ENCODE data around the gene SF3B3. TPM values are rescaled to one million over a fixed set of nuclear protein-coding genes. Genes with fewer than 3 reads are reported as not detected.

The SF3B3 gene
- total and polyA plus RNA-seq, 4 experiments from 2014 or later = 105 to 291 (median 219) TPM

- POLR2A ChIA-PET (ENCODE audit: partially characterized antibody) = interaction anchor here (1.3 to 1.4 kb wide), 2 partner anchors 11 to 184 kb away, joined by 3 to 4 read pairs; no protein-coding TSS in a partner anchor
- H3K4me3 Mint-ChIP-seq = no peak overlapping the region
- DNase-seq = no peak
- Histone ChIP-seq H3K4me3 (ENCODE audit: low read length in 2 of 2) (no peak overlapping the region), H3K36me3 (ENCODE audit: insufficient read depth, low read length) (peaks cover 96% of the 10 kb centered on the region), H3K4me1 (ENCODE audit: insufficient read depth, low read length) (no peaks in the 10 kb centered on the region), H3K27me3 (ENCODE audit: insufficient read depth, low read length) (no peaks in the 10 kb centered on the region), H3K27ac (ENCODE audit: low read depth, low read length) (no peak overlapping the region), H3K9me3 (ENCODE audit: control insufficient read depth in 1 of 2, low read length in 2 of 2) (no peaks in the 10 kb centered on the region)
- no peaks in the 10 kb centered on the region for H3K9me3 Mint-ChIP-seq
- CTCF ChIA-PET (ENCODE audit: partially characterized antibody) = interaction anchor here (1.0 kb wide), 1 partner anchor 41 kb away, joined by 3 read pairs; no protein-coding TSS in a partner anchor
- peak overlapping the region in 1 of 7 donors; percentile 15 for H3K27ac Mint-ChIP-seq
- peaks cover 0 to 3% (median 0%) of the 10 kb centered on the region in 4 donors for H3K4me1 Mint-ChIP-seq
- intact Hi-C loops (cut with micrococcal nuclease) = no loop called here
- no peaks in the 10 kb centered on the region for H3K27me3 Mint-ChIP-seq
- peaks cover 65 to 92% of the 10 kb centered on the region in 2 donors for H3K36me3 Mint-ChIP-seq
Observed at GRCh38 chr16:70565053-70565452, 41.4 kb downstream of the SF3B3 start.

DNA sequence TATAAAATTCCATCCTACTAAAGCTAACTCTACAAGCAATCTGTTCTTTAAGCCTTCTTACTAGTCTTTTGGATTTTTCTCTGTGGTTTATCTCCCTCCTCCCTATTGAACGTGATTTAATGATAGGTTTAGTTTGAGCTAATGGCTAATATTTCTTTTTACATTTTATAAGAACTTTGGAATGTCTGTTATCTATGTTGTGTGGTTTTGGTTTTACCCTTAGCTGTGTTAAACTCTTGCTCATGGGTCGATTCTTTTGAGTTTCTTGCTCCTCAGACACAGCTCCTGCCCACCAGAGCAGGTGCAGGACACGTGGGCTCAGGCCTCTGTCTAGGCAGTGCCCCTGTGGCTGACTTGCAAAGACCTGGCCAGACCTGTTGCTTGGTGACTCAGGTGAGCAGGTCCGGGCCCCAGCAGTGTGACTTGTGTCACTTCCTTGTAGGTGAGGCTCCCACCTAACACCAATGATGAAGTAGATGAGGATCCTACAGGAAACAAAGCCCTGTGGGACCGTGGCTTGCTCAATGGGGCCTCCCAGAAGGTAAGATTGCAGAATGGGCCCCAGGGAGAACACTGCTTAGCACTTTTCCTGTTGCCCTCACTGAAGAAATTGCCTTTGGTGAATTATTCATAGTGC lies 45.1 kb downstream of the SF3B3 start:
- peaks cover 64 to 92% of the 10 kb centered on the region in 2 donors for H3K36me3 Mint-ChIP-seq
- H3K4me3 ChIP-seq (ENCODE audit: low read length in 2 of 2) = no peak overlapping the region
- ChIA-PET POLR2A (ENCODE audit: partially characterized antibody) (no interaction called here), CTCF (ENCODE audit: partially characterized antibody) (no interaction called here)
- peaks cover 4 to 9% (median 7%) of the 10 kb centered on the region in 4 donors for H3K4me1 Mint-ChIP-seq
- H3K4me1 ChIP-seq (ENCODE audit: insufficient read depth, low read length) = no peaks in the 10 kb centered on the region
- H3K27ac ChIP-seq (ENCODE audit: low read depth, low read length) = no peak overlapping the region
- H3K4me3 Mint-ChIP-seq = no peak overlapping the region
- peaks cover 95% of the 10 kb centered on the region for H3K36me3 ChIP-seq (ENCODE audit: insufficient read depth, low read length)
- H3K27me3 Mint-ChIP-seq = no peaks in the 10 kb centered on the region
- no peaks in the 10 kb centered on the region for H3K9me3 Mint-ChIP-seq
- no peak for DNase-seq
- intact Hi-C loops (cut with micrococcal nuclease) = no loop called here
- H3K27ac Mint-ChIP-seq = peak overlapping the region in 2 of 7 donors; percentile 27 to 57
- H3K27me3 ChIP-seq (ENCODE audit: insufficient read depth, low read length) = no peaks in the 10 kb centered on the region
- H3K9me3 ChIP-seq (ENCODE audit: control insufficient read depth in 1 of 2, low read length in 2 of 2) = no peaks in the 10 kb centered on the region

GRCh38 chr16:70569752-70570151 lies 46.1 kb downstream of the SF3B3 start:
- Mint-ChIP-seq H3K27ac (peak overlapping the region in 2 of 7 donors; percentile 31 to 52), H3K4me1 (peaks cover 4 to 9% (median 7%) of the 10 kb centered on the region in 4 donors), H3K4me3 (no peak overlapping the region), H3K9me3 (no peaks in the 10 kb centered on the region), H3K36me3 (peaks cover 55 to 88% of the 10 kb centered on the region in 2 donors), H3K27me3 (no peaks in the 10 kb centered on the region)
- Histone ChIP-seq H3K27ac (ENCODE audit: low read depth, low read length) (no peak overlapping the region), H3K4me1 (ENCODE audit: insufficient read depth, low read length) (no peaks in the 10 kb centered on the region), H3K27me3 (ENCODE audit: insufficient read depth, low read length) (no peaks in the 10 kb centered on the region), H3K4me3 (ENCODE audit: low read length in 2 of 2) (no peak overlapping the region), H3K9me3 (ENCODE audit: control insufficient read depth in 1 of 2, low read length in 2 of 2) (no peaks in the 10 kb centered on the region), H3K36me3 (ENCODE audit: insufficient read depth, low read length) (peaks cover 86% of the 10 kb centered on the region)
- ChIA-PET CTCF (ENCODE audit: partially characterized antibody) (no interaction called here), POLR2A (ENCODE audit: partially characterized antibody) (no interaction called here)
- intact Hi-C loops (cut with micrococcal nuclease) = no loop called here
- DNase-seq = no peak

DNA sequence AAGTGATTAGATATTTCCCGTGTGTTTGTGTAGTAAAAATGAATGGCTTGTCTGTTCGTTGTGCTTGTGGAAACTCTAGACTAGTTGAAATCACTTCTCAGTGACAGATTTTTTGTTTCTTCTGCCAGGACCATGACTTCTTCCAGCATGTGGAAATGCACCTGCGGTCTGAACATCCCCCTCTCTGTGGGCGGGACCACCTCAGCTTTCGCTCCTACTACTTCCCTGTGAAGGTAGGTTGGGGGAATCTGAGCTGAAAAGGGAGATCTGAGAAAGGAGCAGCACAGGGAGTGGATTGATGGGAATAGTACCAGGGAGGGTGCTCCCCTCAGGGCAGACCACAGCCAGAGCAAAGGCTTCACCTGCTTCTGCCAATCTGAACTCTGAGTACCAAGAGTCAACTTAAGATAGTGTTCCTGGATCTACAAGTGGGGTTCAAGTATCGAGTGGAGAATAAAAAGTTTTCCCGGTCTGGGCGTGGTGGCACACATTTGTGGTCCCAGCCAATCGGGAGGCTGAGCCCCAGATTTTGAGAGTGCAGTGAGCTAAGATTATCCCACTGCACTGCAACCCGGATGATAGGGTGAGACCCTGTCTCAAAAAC lies 47.5 kb downstream of the SF3B3 start:
- intact Hi-C loops (cut with micrococcal nuclease) = no loop called here
- Histone ChIP-seq H3K4me1 (ENCODE audit: insufficient read depth, low read length) (no peaks in the 10 kb centered on the region), H3K27me3 (ENCODE audit: insufficient read depth, low read length) (no peaks in the 10 kb centered on the region), H3K27ac (ENCODE audit: low read depth, low read length) (no peak overlapping the region), H3K36me3 (ENCODE audit: insufficient read depth, low read length) (peaks cover 75% of the 10 kb centered on the region), H3K4me3 (ENCODE audit: low read length in 2 of 2) (no peak overlapping the region), H3K9me3 (ENCODE audit: control insufficient read depth in 1 of 2, low read length in 2 of 2) (no peaks in the 10 kb centered on the region)
- no peak for DNase-seq
- peak overlapping the region in 4 of 7 donors; percentile 8 to 52 (median 31) for H3K27ac Mint-ChIP-seq
- no peak overlapping the region for H3K4me3 Mint-ChIP-seq
- peaks cover 4 to 13% (median 7%) of the 10 kb centered on the region in 4 donors for H3K4me1 Mint-ChIP-seq
- ChIA-PET CTCF (ENCODE audit: partially characterized antibody) (no interaction called here), POLR2A (ENCODE audit: partially characterized antibody) (no interaction called here)
- H3K9me3 Mint-ChIP-seq = no peaks in the 10 kb centered on the region
- H3K36me3 Mint-ChIP-seq = peaks cover 47 to 77% of the 10 kb centered on the region in 2 donors
- no peaks in the 10 kb centered on the region for H3K27me3 Mint-ChIP-seq

- Mint-ChIP-seq H3K4me1 (peaks cover 8 to 13% (median 11%) of the 10 kb centered on the region in 4 donors), H3K27ac (peak overlapping the region in 3 of 7 donors; percentile 26 to 68 (median 37)), H3K27me3 (no peaks in the 10 kb centered on the region), H3K9me3 (no peaks in the 10 kb centered on the region), H3K36me3 (peaks cover 47 to 75% of the 10 kb centered on the region in 2 donors), H3K4me3 (no peak overlapping the region)
- intact Hi-C loops (cut with micrococcal nuclease) = no loop called here
- H3K4me3 ChIP-seq (ENCODE audit: low read length in 2 of 2) = no peak overlapping the region
- CTCF ChIA-PET (ENCODE audit: partially characterized antibody) = no interaction called here
- peaks cover 70% of the 10 kb centered on the region for H3K36me3 ChIP-seq (ENCODE audit: insufficient read depth, low read length)
- no peaks in the 10 kb centered on the region for H3K27me3 ChIP-seq (ENCODE audit: insufficient read depth, low read length)
- no peaks in the 10 kb centered on the region for H3K9me3 ChIP-seq (ENCODE audit: control insufficient read depth in 1 of 2, low read length in 2 of 2)
- H3K4me1 ChIP-seq (ENCODE audit: insufficient read depth, low read length) = peaks cover 3% of the 10 kb centered on the region
- DNase-seq = no peak
- H3K27ac ChIP-seq (ENCODE audit: low read depth, low read length) = no peak overlapping the region
- POLR2A ChIA-PET (ENCODE audit: partially characterized antibody) = no interaction called here
Observed at GRCh38 chr16:70571623-70572022, 48.0 kb downstream of the SF3B3 start.

DNA sequence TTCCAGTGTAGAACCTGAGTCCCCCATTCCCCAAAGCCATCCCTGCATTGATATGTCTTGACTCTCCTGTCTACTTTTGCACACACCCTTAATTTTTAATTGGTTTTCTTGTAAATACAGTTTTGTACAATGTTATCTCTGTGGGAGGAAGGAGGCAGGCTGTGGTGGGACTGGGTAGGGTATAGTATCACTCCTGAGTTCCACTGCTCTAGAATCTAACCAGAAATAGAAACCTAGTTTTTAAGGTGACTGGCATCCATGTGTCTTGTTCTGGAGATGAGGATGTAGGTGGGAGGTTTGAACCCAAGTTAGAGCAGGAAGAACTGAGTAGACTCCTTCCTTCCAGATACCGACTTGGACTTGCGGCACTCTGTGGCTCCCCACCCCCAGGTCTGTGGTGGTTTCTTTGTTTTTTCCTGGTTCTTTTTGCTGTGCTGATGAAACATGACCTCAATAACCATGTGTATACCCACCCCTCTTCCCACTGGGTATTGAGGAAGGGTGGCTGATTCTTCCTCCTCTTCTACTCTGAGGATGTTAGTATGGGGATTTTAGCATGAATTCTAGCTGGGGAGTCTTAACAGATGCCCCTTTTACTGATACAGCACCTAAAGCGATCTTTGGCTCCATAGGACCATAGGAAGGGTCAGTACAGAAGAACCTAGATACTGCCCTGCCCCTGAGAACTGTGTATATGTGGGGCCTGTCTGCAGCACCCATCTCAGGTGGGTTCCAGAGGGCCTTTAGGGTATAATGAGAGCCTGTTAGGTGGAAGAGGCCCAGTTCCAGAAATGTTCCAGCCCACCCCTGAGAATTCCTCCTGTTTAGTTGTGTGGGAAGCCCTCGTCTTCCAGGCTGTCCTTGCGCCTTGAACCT lies 48.7 kb downstream of the SF3B3 start:
- ChIA-PET CTCF (ENCODE audit: partially characterized antibody) (no interaction called here), POLR2A (ENCODE audit: partially characterized antibody) (no interaction called here)
- DNase-seq = no peak
- Mint-ChIP-seq H3K4me1 (peaks cover 8 to 13% (median 12%) of the 10 kb centered on the region in 4 donors), H3K9me3 (no peaks in the 10 kb centered on the region), H3K36me3 (peaks cover 42 to 70% of the 10 kb centered on the region in 2 donors), H3K27ac (peak overlapping the region in 6 of 7 donors; percentile 37 to 75 (median 58)), H3K4me3 (no peak overlapping the region), H3K27me3 (no peaks in the 10 kb centered on the region)
- intact Hi-C loops (cut with micrococcal nuclease) = no loop called here
- Histone ChIP-seq H3K27ac (ENCODE audit: low read depth, low read length) (no peak overlapping the region), H3K9me3 (ENCODE audit: control insufficient read depth in 1 of 2, low read length in 2 of 2) (no peaks in the 10 kb centered on the region), H3K4me3 (ENCODE audit: low read length in 2 of 2) (no peak overlapping the region), H3K4me1 (ENCODE audit: insufficient read depth, low read length) (peaks cover 3% of the 10 kb centered on the region), H3K27me3 (ENCODE audit: insufficient read depth, low read length) (no peaks in the 10 kb centered on the region), H3K36me3 (ENCODE audit: insufficient read depth, low read length) (peaks cover 63% of the 10 kb centered on the region)

DNA sequence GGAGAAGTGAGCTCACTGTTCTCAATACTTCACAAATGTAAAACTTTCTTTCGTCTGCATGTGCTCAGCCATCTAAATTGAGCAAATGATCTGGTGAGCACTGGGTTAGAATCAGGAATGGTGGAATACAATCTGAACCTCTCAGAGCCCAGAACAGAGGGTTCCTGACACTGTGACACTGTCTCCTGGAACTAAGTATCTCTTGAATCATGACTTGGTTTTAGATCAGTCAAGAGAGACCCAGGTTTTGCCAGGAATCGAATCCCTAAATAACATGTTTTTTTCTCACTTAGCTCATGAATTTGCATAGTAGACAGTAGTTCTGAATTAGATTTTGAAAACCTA lies 49.3 kb downstream of the SF3B3 start:
- H3K27me3 ChIP-seq (ENCODE audit: insufficient read depth, low read length) = no peaks in the 10 kb centered on the region
- Mint-ChIP-seq H3K36me3 (peaks cover 40 to 64% of the 10 kb centered on the region in 2 donors), H3K27ac (peak overlapping the region in 5 of 7 donors; percentile 48 to 68 (median 57)), H3K4me3 (no peak overlapping the region), H3K27me3 (no peaks in the 10 kb centered on the region), H3K4me1 (peaks cover 8 to 13% (median 12%) of the 10 kb centered on the region in 4 donors), H3K9me3 (no peaks in the 10 kb centered on the region)
- no peak overlapping the region for H3K4me3 ChIP-seq (ENCODE audit: low read length in 2 of 2)
- intact Hi-C loops (cut with micrococcal nuclease) = no loop called here
- ChIA-PET CTCF (ENCODE audit: partially characterized antibody) (no interaction called here), POLR2A (ENCODE audit: partially characterized antibody) (no interaction called here)
- DNase-seq = no peak
- H3K4me1 ChIP-seq (ENCODE audit: insufficient read depth, low read length) = peaks cover 3% of the 10 kb centered on the region
- peaks cover 57% of the 10 kb centered on the region for H3K36me3 ChIP-seq (ENCODE audit: insufficient read depth, low read length)
- no peaks in the 10 kb centered on the region for H3K9me3 ChIP-seq (ENCODE audit: control insufficient read depth in 1 of 2, low read length in 2 of 2)
- H3K27ac ChIP-seq (ENCODE audit: low read depth, low read length) = no peak overlapping the region
